K562 (cell line): ENCODE results near the gene NKIRAS1.

Source experiments
- AFF4 ChIP-seq: sonication (generic); formaldehyde crosslinking; IDR thresholded peaks from 2 replicates; pipeline ENCODE4 v1.8.0; 2023; ENCODE audit warnings: mild to moderate bottlenecking, missing genetic modification reagents
- BACH1 ChIP-seq: fragments of 200-800 bp; sonication (Bioruptor generic); IDR thresholded peaks from 2 replicates; pipeline ENCODE4 v1.6.1; 2016; ENCODE audit warnings: missing genetic modification characterization, missing compliant biosample characterization
- BRCA1 ChIP-seq, 2 experiments: fragments of 450-650 bp in 1 of 2; sonication (generic) in 1 of 2; formaldehyde crosslinking in 1 of 2; IDR thresholded peaks; 2 replicates each; pipeline versions ENCODE4 v1.5.0 to v1.6.1; 2017 to 2020; ENCODE audit warnings: mild to moderate bottlenecking in 1 of 2, missing genetic modification reagents in 1 of 2
- EP300 ChIP-seq: IDR thresholded peaks from 2 replicates; pipeline ENCODE4 v1.6.1; 2012; ENCODE audit warnings: low read length, improper control_type of control experiment
- FOXJ3 ChIP-seq: sonication (generic); formaldehyde crosslinking; IDR thresholded peaks from 2 replicates; pipeline ENCODE4 v1.4.0; 2020; ENCODE audit warnings: mild to moderate bottlenecking, missing genetic modification reagents
- POLR2A ChIP-seq: fragments of 450-650 bp; conservative IDR thresholded peaks from 2 replicates; pipeline ENCODE4 v1.6.1; 2016
- POLR2B ChIP-seq: fragments of 450-650 bp; IDR thresholded peaks from 2 replicates; pipeline ENCODE4 v1.6.1; 2018; ENCODE audit warnings: low read depth; ENCODE audit not compliant: partially characterized antibody
- SP1 ChIP-seq: sonication (generic); formaldehyde crosslinking; IDR thresholded peaks from 2 replicates; pipeline ENCODE4 v1.8.1; 2022; ENCODE audit warnings: mild to moderate bottlenecking, missing genetic modification reagents
- THRB ChIP-seq: fragments of 450-650 bp; formaldehyde crosslinking; conservative IDR thresholded peaks from 2 replicates; pipeline ENCODE4 v1.4.0; 2022; ENCODE audit warnings: mild to moderate bottlenecking, missing genetic modification characterization
- XRCC5 ChIP-seq: fragments of 200-400 bp; formaldehyde crosslinking; IDR thresholded peaks from 2 replicates; pipeline ENCODE4 v1.6.1; 2017; ENCODE audit warnings: low read depth, mild to moderate bottlenecking, low read length
- ZNF146 ChIP-seq: IDR thresholded peaks from one replicate; pipeline ENCODE4 v1.6.1; 2018; ENCODE audit warnings: missing compliant biosample characterization; ENCODE audit not compliant: unreplicated experiment
- TF ChIP-seq, protein P1 (sequence below), 3 experiments: IDR thresholded peaks in 2 of 3; conservative IDR thresholded peaks in 1 of 3; 2 replicates each; pipeline ENCODE4 v1.5.1; 2011 to 2012; ENCODE audit warnings: low read length in 3 of 3, mild to moderate bottlenecking in 3 of 3, control low read depth in 2 of 3, improper control_type of control experiment in 1 of 3, inconsistent platforms in 1 of 3, low read depth in 1 of 3, mixed read lengths in 1 of 3, moderate library complexity in 1 of 3; ENCODE audit not compliant: insufficient read depth in 2 of 3

GRCh38 chr3:23845326-23846216 lies 71.2 kb downstream of the NKIRAS1 start:
- TF ChIP-seq AFF4 (CRISPR knock-in tag), result no peak
- TF ChIP-seq XRCC5, result no peak
- no peak for TF ChIP-seq FOXJ3
- TF ChIP-seq POLR2A, result no peak
- TF ChIP-seq THRB (CRISPR knock-in tag), result no peak
- no peak for TF ChIP-seq EP300
- TF ChIP-seq, protein P1, sequence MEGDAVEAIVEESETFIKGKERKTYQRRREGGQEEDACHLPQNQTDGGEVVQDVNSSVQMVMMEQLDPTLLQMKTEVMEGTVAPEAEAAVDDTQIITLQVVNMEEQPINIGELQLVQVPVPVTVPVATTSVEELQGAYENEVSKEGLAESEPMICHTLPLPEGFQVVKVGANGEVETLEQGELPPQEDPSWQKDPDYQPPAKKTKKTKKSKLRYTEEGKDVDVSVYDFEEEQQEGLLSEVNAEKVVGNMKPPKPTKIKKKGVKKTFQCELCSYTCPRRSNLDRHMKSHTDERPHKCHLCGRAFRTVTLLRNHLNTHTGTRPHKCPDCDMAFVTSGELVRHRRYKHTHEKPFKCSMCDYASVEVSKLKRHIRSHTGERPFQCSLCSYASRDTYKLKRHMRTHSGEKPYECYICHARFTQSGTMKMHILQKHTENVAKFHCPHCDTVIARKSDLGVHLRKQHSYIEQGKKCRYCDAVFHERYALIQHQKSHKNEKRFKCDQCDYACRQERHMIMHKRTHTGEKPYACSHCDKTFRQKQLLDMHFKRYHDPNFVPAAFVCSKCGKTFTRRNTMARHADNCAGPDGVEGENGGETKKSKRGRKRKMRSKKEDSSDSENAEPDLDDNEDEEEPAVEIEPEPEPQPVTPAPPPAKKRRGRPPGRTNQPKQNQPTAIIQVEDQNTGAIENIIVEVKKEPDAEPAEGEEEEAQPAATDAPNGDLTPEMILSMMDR (IDR thresholded peaks at IDR 0.05 in 2 of 3, conservative IDR thresholded peaks at IDR 0.05 in 1 of 3; ENCODE audit: insufficient read depth in 2 of 3, low read depth in 1 of 3, low read length in 3 of 3), result no peak
- TF ChIP-seq POLR2B, result no peak
- TF ChIP-seq SP1, result no peak
- TF ChIP-seq ZNF146, result no peak
- TF ChIP-seq BACH1, result no peak
- no peak for TF ChIP-seq BRCA1 (IDR thresholded peaks at IDR 0.05)
- TF ChIP-seq BRCA1 (CRISPR knock-in tag; IDR thresholded peaks at IDR 0.05), result no peak
